ENCODE results near the gene MTF1.
"Not testable (repeated sequence)": the region's sequence is repeated elsewhere in the genome, so short reads cannot be mapped to it uniquely, and the experiment has no call there.

Gene MTF1

GRCh38 chr1:37859507-37860345, at the start of gene MTF1:
Gene MTF1 (minus strand): TSS chr1:37859592. CDS start chr1:37857658, 1,934 bp downstream.
- peaks cover 4% of the 10 kb centered on the region; the same call in 1 of the 2 replicates for H3K4me1 ChIP-seq (ENCODE audit: insufficient read depth, low read length)
- peaks cover 6% of the 10 kb centered on the region; the same call in 1 of the 2 replicates for H3K36me3 ChIP-seq (ENCODE audit: insufficient read depth, low read length)
- peak within 1 kb of the TSS; percentile 71 for H3K9ac ChIP-seq (ENCODE audit: low read depth, low read length)
- H3K9me3 ChIP-seq (ENCODE audit: control insufficient read depth, insufficient read depth, low read length), result no peaks in the 10 kb centered on the region

- not testable (repeated sequence) for H3K9ac ChIP-seq (ENCODE audit: low read depth, low read length); H3K36me3 ChIP-seq (ENCODE audit: insufficient read depth, low read length); H3K4me1 ChIP-seq (ENCODE audit: insufficient read depth, low read length)
- peaks cover 12% of the 10 kb centered on the region for H3K9me3 ChIP-seq (ENCODE audit: control insufficient read depth, insufficient read depth, low read length)
Measured at GRCh38 chr1:37908531-37908930, 49.1 kb upstream of the MTF1 start.

GRCh38 chr1:37907416-37908125, 48.2 kb upstream of the MTF1 start:
- not testable (repeated sequence) for H3K4me1 ChIP-seq (ENCODE audit: insufficient read depth, low read length); H3K36me3 ChIP-seq (ENCODE audit: insufficient read depth, low read length); H3K9ac ChIP-seq (ENCODE audit: low read depth, low read length)
- H3K9me3 ChIP-seq (ENCODE audit: control insufficient read depth, insufficient read depth, low read length), result peaks cover 12% of the 10 kb centered on the region

DNA sequence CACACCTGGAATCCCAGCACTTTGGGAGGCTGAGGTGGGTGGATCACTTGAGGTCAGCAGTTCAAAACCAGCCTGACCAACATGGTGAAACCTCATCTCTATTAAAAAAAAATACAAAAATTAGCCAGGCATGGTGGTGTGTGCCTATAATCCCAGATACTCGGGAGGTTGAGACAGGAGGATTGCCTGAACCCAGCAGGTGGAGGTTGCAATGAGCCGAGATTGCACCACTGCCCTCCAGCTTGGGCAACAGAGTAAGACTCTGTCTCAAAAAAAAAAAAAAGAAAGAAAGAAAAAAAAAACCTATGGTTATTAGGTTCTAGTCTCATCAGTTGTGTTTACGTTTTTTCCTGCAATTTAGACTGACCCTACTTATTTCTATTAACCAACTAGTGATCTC, 47.2 kb upstream of the MTF1 start:
- H3K9ac ChIP-seq (ENCODE audit: low read depth, low read length); H3K36me3 ChIP-seq (ENCODE audit: insufficient read depth, low read length); H3K4me1 ChIP-seq (ENCODE audit: insufficient read depth, low read length); H3K9me3 ChIP-seq (ENCODE audit: control insufficient read depth, insufficient read depth, low read length): not testable (repeated sequence)

DNA sequence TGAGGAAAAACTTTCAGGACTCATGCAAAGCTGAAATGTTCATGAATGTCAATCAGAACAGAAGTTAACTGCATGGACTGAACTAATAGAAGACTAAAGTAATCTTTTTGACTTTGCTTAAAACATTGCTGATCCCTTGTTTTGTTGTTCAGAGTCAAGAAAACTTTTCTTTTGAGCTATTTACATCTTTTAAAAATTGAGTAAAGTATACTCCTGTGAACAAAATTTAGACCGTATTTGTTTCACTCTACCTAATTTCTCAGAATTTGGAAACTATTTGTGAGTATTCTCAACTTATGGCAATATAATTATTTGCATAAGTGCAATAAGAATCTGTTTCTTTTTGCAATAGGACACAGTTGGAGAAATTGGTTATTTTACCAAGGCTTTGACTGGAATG, 46.3 kb upstream of the MTF1 start:
- Histone ChIP-seq H3K9ac (ENCODE audit: low read depth, low read length) (no peak overlapping the region), H3K9me3 (ENCODE audit: control insufficient read depth, insufficient read depth, low read length) (peaks cover 6% of the 10 kb centered on the region; the same call in 1 of the 2 replicates), H3K36me3 (ENCODE audit: insufficient read depth, low read length) (no peaks in the 10 kb centered on the region), H3K4me1 (ENCODE audit: insufficient read depth, low read length) (no peaks in the 10 kb centered on the region)

GRCh38 chr1:37903921-37904320, 44.5 kb upstream of the MTF1 start:
- not testable (repeated sequence) for H3K9ac ChIP-seq (ENCODE audit: low read depth, low read length); H3K4me1 ChIP-seq (ENCODE audit: insufficient read depth, low read length); H3K36me3 ChIP-seq (ENCODE audit: insufficient read depth, low read length); H3K9me3 ChIP-seq (ENCODE audit: control insufficient read depth, insufficient read depth, low read length)

DNA sequence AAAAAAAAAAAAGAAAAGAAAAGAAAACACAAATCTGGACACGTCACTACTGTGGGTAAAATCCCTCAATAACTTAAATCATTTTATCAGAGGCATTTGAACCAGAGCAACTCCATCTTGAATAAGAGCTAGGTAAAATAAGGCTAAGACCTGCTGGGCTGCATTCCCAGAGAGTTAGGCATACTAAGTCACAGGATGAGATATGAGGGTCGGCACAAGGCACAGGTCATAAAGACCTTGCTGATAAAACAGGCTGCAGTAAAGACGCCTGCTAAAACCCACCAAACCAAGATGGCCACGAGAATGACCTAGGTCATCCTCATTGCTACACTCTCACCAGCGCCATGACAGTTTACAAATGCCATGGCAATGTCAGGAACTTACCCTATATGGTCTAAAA, 43.6 kb upstream of the MTF1 start:
- no peak overlapping the region for H3K9ac ChIP-seq (ENCODE audit: low read depth, low read length)
- peaks cover 4% of the 10 kb centered on the region; the same call in 1 of the 2 replicates for H3K9me3 ChIP-seq (ENCODE audit: control insufficient read depth, insufficient read depth, low read length)
- H3K36me3 ChIP-seq (ENCODE audit: insufficient read depth, low read length), result no peaks in the 10 kb centered on the region
- H3K4me1 ChIP-seq (ENCODE audit: insufficient read depth, low read length), result no peaks in the 10 kb centered on the region

GRCh38 chr1:37901893-37902225, 42.5 kb upstream of the MTF1 start:
- Histone ChIP-seq H3K4me1 (ENCODE audit: insufficient read depth, low read length) (no peaks in the 10 kb centered on the region), H3K36me3 (ENCODE audit: insufficient read depth, low read length) (no peaks in the 10 kb centered on the region), H3K9me3 (ENCODE audit: control insufficient read depth, insufficient read depth, low read length) (0 out of 2 replicates have a peak, but pooled peaks cover 3% of the 10 kb centered on the region), H3K9ac (ENCODE audit: low read depth, low read length) (no peak overlapping the region)

- Histone ChIP-seq H3K36me3 (ENCODE audit: insufficient read depth, low read length) (no peaks in the 10 kb centered on the region), H3K9me3 (ENCODE audit: control insufficient read depth, insufficient read depth, low read length) (0 out of 2 replicates have a peak, but pooled peaks cover 3% of the 10 kb centered on the region), H3K9ac (ENCODE audit: low read depth, low read length) (no peak overlapping the region), H3K4me1 (ENCODE audit: insufficient read depth, low read length) (no peaks in the 10 kb centered on the region)
Measured at GRCh38 chr1:37901191-37901892, 42.0 kb upstream of the MTF1 start.

DNA sequence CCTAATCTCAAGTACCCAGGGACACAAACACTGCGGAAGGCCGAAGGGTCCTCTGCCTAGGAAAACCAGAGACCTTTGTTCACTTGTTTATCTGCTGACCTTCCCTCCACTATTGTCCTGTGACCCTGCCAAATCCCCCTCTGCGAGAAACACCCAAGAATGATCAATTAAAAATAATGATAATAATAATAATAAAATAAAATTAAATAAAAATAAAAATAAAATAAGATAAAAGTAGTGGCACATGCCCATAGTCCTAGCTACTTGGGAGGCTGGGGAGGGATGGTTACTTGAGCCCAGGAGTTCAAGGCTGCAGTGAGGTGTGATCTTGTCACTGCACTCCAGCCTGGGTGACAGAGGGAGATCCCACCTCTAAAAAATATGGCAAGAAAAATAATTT, 38.2 kb upstream of the MTF1 start:
- H3K4me1 ChIP-seq (ENCODE audit: insufficient read depth, low read length); H3K36me3 ChIP-seq (ENCODE audit: insufficient read depth, low read length); H3K9me3 ChIP-seq (ENCODE audit: control insufficient read depth, insufficient read depth, low read length); H3K9ac ChIP-seq (ENCODE audit: low read depth, low read length): not testable (repeated sequence)

DNA sequence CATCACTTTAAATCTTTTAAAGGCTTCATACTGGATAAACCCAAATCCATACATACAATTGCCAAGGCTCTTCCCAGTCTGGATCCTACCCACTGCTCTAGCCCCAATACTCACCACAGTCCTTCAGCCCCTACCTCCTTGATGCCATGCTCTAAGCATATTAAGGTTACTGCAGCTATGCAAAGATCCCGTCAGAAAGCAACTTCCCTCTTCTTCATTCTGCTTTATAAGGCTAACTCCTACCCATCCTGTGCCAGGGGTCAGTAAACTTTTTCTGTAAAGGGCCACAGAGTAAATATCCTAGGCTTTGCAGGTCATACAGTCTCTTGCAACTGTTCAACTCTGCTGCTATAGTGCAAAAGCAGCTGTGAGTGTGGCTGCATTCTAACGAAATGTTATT, 34.3 kb upstream of the MTF1 start:
- H3K4me1 ChIP-seq (ENCODE audit: insufficient read depth, low read length), result no peaks in the 10 kb centered on the region

GRCh38 chr1:37892151-37893047, 33.0 kb upstream of the MTF1 start:
- H3K36me3 ChIP-seq (ENCODE audit: insufficient read depth, low read length), result peaks cover 6% of the 10 kb centered on the region; the same call in 1 of the 2 replicates
- H3K9ac ChIP-seq (ENCODE audit: low read depth, low read length), result no peak overlapping the region
- no peaks in the 10 kb centered on the region; the same call in 1 of the 2 replicates for H3K9me3 ChIP-seq (ENCODE audit: control insufficient read depth, insufficient read depth, low read length)
- H3K4me1 ChIP-seq (ENCODE audit: insufficient read depth, low read length), result no peaks in the 10 kb centered on the region

More for the DNA sequence above, 34.3 kb upstream of the MTF1 start:
- Histone ChIP-seq H3K9me3 (ENCODE audit: control insufficient read depth, insufficient read depth, low read length) (no peaks in the 10 kb centered on the region; the same call in 1 of the 2 replicates), H3K9ac (ENCODE audit: low read depth, low read length) (no peak overlapping the region), H3K36me3 (ENCODE audit: insufficient read depth, low read length) (peaks cover 6% of the 10 kb centered on the region; the same call in 1 of the 2 replicates)

DNA sequence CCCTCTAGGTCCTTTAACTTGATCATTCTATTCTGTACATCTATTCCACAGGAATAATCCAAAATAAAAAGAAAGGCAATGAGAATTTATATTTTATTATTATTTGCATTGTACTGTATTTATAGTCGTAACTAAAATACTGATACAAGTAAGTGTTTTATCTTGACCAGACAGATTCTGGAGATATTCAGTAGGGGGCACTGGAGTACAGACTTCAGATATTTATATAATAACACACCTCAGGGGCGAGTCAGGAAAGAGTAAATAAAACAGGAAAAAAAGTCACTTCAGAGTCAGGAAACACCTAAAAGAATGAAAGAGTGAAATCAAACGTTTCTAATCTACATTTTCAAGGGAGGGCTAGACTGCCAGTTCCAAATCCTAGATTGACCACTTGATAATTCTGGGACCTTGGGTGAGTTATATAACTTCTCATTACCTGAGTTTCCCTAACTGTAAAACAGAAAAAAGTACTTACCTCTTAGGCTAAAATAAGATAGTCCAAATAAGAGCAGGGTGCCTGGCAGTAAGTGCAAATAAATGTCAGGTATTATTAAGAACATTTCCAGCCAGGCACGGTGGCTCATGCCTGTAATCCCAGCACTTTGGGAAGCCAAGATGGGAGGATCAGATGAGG, 31.1 kb upstream of the MTF1 start:
- Histone ChIP-seq H3K36me3 (ENCODE audit: insufficient read depth, low read length) (peaks cover 19% of the 10 kb centered on the region), H3K9me3 (ENCODE audit: control insufficient read depth, insufficient read depth, low read length) (no peaks in the 10 kb centered on the region; the same call in 1 of the 2 replicates), H3K9ac (ENCODE audit: low read depth, low read length) (no peak overlapping the region), H3K4me1 (ENCODE audit: insufficient read depth, low read length) (no peaks in the 10 kb centered on the region)
